Measurements from ENCODE around the gene CRB2. TPM values are rescaled to one million over a fixed set of nuclear protein-coding genes. Genes with fewer than 3 reads are reported as not detected.

Gene CRB2
- total RNA-seq, 2 experiments from 2014 or later, result not detected

DNA sequence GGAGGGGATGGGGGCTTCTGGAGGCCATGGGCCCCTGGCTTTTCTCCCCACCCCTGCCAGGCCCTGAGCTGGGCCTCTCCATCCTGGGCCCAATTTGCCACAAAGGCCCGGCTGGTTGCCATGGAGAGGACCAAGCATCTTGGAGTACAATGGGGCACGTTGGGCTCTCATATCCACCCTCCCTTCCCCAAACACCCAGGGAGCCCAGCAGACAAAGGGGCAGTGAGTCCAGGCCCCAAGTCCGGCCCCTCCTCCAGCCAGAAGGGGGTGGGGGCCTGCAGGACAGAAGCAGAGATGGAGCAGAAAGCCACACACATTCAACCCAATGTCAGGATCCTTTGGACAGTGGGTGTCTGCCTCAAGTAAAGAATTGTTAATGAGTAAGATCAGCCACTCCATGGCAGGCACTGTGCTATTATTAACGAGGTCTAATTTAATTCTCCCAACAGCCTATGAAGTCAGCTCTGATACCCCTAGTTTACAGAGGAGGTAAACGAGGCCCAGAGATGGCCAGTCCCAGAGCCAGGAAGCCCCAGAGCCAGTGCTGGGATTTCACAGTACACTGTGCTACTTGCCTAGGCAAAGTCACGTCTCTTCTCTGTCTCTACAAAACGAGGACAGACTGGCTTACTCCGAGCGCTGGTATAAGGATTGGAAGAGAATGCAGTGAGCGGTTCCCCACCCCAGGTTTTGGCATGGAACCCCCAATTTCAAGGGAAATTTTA is 2.3 kb downstream of the CRB2 start:
- Mint-ChIP-seq H3K27ac (peak overlapping the region; percentile 22), H3K4me3 (no peak overlapping the region)
- intact Hi-C loops (cut with DNase I, micrococcal nuclease), result loop anchor here in 1 of 2 experiments (10.0 kb wide), 1 partner anchor 894 kb away; no protein-coding TSS in a partner anchor

DNA sequence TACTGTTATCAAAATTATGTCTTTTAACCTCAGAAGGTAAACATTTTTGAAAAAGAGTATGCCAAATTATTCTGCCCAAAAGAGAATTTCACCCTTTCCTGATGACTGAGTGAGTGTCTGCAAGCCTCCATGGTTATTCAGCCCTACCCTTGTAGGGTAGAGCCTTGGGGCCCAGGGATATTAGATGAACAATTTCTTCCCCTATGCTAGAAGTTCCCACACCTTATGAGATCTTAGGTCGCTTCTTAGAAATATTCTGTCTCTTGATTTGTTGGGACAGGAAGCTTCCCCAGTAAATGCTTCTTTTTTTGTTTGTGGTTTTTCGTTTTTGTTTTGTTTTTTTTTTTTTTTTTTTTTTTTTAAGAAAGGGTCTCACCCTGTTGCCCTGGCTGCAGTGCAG is 3.1 kb downstream of the CRB2 start:
- no peak for ATAC-seq (ENCODE audit: poor library complexity)
- H3K4me1 Mint-ChIP-seq (ENCODE audit: low read depth), result peaks cover 21% of the 10 kb centered on the region
- intact Hi-C loops (cut with DNase I, micrococcal nuclease), result loop anchor here in 1 of 2 experiments (10.0 kb wide), 1 partner anchor 894 kb away; no protein-coding TSS in a partner anchor
- Histone ChIP-seq H3K27me3 (ENCODE audit: control insufficient read depth in 1 of 2, insufficient read depth in 2 of 2, low read length in 2 of 2) (no peaks in the 10 kb centered on the region), H3K27ac (ENCODE audit: low read depth in 1 of 2, low read length in 2 of 2) (no peak overlapping the region), H3K36me3 (ENCODE audit: insufficient read depth, low read length) (no peaks in the 10 kb centered on the region), H3K9me3 (ENCODE audit: control insufficient read depth in 1 of 2, insufficient read depth in 1 of 2, low read length in 2 of 2) (no peaks in the 10 kb centered on the region), H3K4me1 (ENCODE audit: insufficient read depth, low read length) (peaks cover 27% of the 10 kb centered on the region), H3K4me3 (ENCODE audit: low read length) (no peak overlapping the region)
- peaks cover 5% of the 10 kb centered on the region for H3K27me3 Mint-ChIP-seq
- no peak for DNase-seq
- H3K36me3 Mint-ChIP-seq (ENCODE audit: low read depth), result no peaks in the 10 kb centered on the region
- H3K4me3 Mint-ChIP-seq, result no peak overlapping the region
- CTCF ChIA-PET, result no interaction called here
- POLR2A ChIA-PET, result no interaction called here
- no peaks in the 10 kb centered on the region for H3K9me3 Mint-ChIP-seq
- peak overlapping the region; percentile 22 for H3K27ac Mint-ChIP-seq
- TF ChIP-seq, protein P1, sequence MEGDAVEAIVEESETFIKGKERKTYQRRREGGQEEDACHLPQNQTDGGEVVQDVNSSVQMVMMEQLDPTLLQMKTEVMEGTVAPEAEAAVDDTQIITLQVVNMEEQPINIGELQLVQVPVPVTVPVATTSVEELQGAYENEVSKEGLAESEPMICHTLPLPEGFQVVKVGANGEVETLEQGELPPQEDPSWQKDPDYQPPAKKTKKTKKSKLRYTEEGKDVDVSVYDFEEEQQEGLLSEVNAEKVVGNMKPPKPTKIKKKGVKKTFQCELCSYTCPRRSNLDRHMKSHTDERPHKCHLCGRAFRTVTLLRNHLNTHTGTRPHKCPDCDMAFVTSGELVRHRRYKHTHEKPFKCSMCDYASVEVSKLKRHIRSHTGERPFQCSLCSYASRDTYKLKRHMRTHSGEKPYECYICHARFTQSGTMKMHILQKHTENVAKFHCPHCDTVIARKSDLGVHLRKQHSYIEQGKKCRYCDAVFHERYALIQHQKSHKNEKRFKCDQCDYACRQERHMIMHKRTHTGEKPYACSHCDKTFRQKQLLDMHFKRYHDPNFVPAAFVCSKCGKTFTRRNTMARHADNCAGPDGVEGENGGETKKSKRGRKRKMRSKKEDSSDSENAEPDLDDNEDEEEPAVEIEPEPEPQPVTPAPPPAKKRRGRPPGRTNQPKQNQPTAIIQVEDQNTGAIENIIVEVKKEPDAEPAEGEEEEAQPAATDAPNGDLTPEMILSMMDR (IDR thresholded peaks at IDR 0.05), result no peak

More for the DNA sequence above, 2.3 kb downstream of the CRB2 start:
- no peaks in the 10 kb centered on the region for H3K36me3 ChIP-seq (ENCODE audit: insufficient read depth, low read length)
- POLR2A ChIA-PET, result no interaction called here
- Mint-ChIP-seq H3K4me1 (ENCODE audit: low read depth) (peaks cover 22% of the 10 kb centered on the region), H3K36me3 (ENCODE audit: low read depth) (no peaks in the 10 kb centered on the region), H3K27me3 (no peaks in the 10 kb centered on the region), H3K9me3 (no peaks in the 10 kb centered on the region)
- CTCF ChIA-PET, result no interaction called here
- DNase-seq (no peak), ATAC-seq (ENCODE audit: poor library complexity) (no peak)
- peaks cover 31% of the 10 kb centered on the region for H3K4me1 ChIP-seq (ENCODE audit: insufficient read depth, low read length)
- no peak overlapping the region for H3K27ac ChIP-seq (ENCODE audit: low read depth in 1 of 2, low read length in 2 of 2)
- no peak overlapping the region for H3K4me3 ChIP-seq (ENCODE audit: low read length)
- TF ChIP-seq, protein P1 (IDR thresholded peaks at IDR 0.05), result no peak
- H3K9me3 ChIP-seq (ENCODE audit: control insufficient read depth in 1 of 2, insufficient read depth in 1 of 2, low read length in 2 of 2), result no peaks in the 10 kb centered on the region
- H3K27me3 ChIP-seq (ENCODE audit: control insufficient read depth in 1 of 2, insufficient read depth in 2 of 2, low read length in 2 of 2), result no peaks in the 10 kb centered on the region

DNA sequence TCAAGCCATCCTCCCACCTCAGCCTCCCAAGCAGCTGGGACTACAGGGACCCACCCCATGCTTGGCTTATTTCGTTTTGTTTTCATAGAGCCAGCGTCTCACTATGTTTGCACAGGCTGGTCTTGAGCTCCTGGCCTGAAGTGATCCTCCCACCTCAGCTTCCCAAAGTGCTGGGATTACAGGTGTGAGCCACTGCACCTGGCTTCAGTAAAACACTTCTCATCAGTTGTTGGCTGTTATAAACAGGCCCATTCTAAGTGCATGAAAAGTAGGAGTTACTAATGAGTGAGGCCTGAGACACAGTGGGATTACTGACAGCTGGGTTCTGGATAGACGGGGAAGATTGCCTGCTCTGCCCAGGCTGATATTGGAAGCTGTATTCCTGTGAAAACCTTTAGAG is 3.5 kb downstream of the CRB2 start:
- ChIA-PET CTCF (no interaction called here), POLR2A (no interaction called here)
- Mint-ChIP-seq H3K27me3 (peaks cover 7% of the 10 kb centered on the region), H3K4me1 (ENCODE audit: low read depth) (peaks cover 17% of the 10 kb centered on the region), H3K27ac (no peak overlapping the region), H3K4me3 (no peak overlapping the region), H3K9me3 (no peaks in the 10 kb centered on the region), H3K36me3 (ENCODE audit: low read depth) (no peaks in the 10 kb centered on the region)
- Histone ChIP-seq H3K9me3 (ENCODE audit: control insufficient read depth in 1 of 2, insufficient read depth in 1 of 2, low read length in 2 of 2) (no peaks in the 10 kb centered on the region), H3K27me3 (ENCODE audit: control insufficient read depth in 1 of 2, insufficient read depth in 2 of 2, low read length in 2 of 2) (no peaks in the 10 kb centered on the region), H3K4me3 (ENCODE audit: low read length) (no peak overlapping the region), H3K27ac (ENCODE audit: low read depth in 1 of 2, low read length in 2 of 2) (no peak overlapping the region), H3K4me1 (ENCODE audit: insufficient read depth, low read length) (peaks cover 25% of the 10 kb centered on the region), H3K36me3 (ENCODE audit: insufficient read depth, low read length) (no peaks in the 10 kb centered on the region)
- DNase-seq (no peak), ATAC-seq (ENCODE audit: poor library complexity) (no peak)
- TF ChIP-seq, protein P1 (IDR thresholded peaks at IDR 0.05), result no peak
- intact Hi-C loops (cut with DNase I, micrococcal nuclease), result loop anchor here in 1 of 2 experiments (10.0 kb wide), 1 partner anchor 895 kb away; no protein-coding TSS in a partner anchor
